Measurements from ENCODE around the gene TVP23A.

Gene TVP23A

DNA sequence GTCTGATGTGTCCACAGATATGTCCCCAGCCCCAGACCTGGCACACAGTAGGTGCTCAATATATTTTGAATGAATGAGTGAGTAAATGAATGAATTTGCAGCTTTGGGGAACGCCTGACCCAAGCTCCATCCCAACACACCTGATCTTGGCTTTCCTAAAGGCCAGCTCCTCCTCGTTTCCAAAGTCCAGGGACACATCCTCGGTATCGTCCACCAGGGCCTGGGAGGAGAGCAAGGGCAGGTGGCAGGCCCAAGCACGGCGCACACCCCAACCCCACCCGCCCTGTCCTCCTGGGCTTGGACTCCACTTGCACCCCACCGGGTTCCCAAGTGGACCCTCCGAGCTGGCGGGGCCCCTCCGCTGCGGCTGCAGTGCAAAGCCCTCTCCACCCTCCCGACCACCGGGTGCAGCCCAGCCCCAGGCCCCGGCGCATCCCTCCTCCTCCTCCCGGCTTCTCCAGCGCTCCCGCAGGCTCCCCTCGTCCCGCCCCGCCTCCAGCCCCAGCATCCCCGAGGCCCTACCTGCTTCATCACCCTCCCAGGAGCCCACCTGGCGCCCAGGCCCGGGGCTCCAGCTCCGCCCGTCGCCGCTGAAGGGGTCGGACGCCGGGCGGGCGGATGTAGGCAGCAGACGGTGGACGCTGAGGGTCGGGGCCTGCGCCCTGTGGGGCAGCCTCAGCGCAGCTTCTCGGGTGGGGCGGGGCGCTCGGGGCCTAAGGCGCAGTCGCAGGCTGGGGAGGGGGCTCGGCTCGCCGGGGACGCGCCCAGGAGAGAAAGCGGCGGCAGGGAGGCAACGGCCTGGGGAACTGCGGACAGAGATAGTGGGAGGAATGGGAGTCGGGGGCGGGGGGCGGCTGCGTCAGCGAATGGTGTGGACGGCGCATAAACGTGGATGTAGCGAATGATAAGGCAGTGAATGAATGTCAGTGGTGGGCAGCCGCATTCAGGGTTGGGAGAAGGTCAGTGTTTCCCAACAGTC lies at the start of gene TVP23A:
TVP23A (minus strand) TSS at position 832 of the 979 bp plus-strand sequence; CDS start at position 531, 301 bp downstream.
- TF ChIP-seq, protein P1, sequence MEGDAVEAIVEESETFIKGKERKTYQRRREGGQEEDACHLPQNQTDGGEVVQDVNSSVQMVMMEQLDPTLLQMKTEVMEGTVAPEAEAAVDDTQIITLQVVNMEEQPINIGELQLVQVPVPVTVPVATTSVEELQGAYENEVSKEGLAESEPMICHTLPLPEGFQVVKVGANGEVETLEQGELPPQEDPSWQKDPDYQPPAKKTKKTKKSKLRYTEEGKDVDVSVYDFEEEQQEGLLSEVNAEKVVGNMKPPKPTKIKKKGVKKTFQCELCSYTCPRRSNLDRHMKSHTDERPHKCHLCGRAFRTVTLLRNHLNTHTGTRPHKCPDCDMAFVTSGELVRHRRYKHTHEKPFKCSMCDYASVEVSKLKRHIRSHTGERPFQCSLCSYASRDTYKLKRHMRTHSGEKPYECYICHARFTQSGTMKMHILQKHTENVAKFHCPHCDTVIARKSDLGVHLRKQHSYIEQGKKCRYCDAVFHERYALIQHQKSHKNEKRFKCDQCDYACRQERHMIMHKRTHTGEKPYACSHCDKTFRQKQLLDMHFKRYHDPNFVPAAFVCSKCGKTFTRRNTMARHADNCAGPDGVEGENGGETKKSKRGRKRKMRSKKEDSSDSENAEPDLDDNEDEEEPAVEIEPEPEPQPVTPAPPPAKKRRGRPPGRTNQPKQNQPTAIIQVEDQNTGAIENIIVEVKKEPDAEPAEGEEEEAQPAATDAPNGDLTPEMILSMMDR (IDR thresholded peaks at IDR 0.05; ENCODE audit: low read length, missing control alignments) = no peak
- peak; percentile 13 for DNase-seq (ENCODE audit: low read depth)
- no peak within 1 kb of the TSS for H3K4me3 ChIP-seq (replicated peaks; ENCODE audit: low read depth, low read length)

GRCh38 chr16:10868104-10868595 lies 49.6 kb upstream of the TVP23A start:
- DNase-seq (ENCODE audit: low read depth) = no peak
- TF ChIP-seq, protein P1 (IDR thresholded peaks at IDR 0.05; ENCODE audit: low read length, missing control alignments) = no peak
- no peak overlapping the region for H3K4me3 ChIP-seq (replicated peaks; ENCODE audit: low read depth, low read length)

DNA sequence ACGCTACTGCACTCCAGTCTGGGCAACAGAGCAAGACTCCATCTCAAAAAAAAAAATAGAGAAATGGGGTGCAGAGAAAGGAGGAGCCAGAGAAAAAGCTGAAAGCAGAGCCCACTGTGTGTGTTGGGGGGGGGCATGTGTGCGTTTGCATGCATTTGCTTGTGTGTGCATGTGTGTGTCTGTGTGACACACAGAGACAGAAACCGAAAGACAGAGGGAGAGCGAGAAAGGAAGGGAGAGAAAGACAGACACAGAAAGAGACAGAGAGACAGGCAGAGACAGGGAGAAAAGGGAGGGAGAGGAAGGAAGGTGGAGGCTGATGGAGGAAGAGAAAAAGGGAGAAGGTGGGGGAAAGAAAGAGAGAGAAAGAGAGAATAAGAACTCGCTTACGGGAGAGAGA lies 48.6 kb upstream of the TVP23A start:
- DNase-seq (ENCODE audit: low read depth) = no peak
- H3K4me3 ChIP-seq (replicated peaks; ENCODE audit: low read depth, low read length) = no peak overlapping the region
- TF ChIP-seq, protein P1 (IDR thresholded peaks at IDR 0.05; ENCODE audit: low read length, missing control alignments) = no peak

DNA sequence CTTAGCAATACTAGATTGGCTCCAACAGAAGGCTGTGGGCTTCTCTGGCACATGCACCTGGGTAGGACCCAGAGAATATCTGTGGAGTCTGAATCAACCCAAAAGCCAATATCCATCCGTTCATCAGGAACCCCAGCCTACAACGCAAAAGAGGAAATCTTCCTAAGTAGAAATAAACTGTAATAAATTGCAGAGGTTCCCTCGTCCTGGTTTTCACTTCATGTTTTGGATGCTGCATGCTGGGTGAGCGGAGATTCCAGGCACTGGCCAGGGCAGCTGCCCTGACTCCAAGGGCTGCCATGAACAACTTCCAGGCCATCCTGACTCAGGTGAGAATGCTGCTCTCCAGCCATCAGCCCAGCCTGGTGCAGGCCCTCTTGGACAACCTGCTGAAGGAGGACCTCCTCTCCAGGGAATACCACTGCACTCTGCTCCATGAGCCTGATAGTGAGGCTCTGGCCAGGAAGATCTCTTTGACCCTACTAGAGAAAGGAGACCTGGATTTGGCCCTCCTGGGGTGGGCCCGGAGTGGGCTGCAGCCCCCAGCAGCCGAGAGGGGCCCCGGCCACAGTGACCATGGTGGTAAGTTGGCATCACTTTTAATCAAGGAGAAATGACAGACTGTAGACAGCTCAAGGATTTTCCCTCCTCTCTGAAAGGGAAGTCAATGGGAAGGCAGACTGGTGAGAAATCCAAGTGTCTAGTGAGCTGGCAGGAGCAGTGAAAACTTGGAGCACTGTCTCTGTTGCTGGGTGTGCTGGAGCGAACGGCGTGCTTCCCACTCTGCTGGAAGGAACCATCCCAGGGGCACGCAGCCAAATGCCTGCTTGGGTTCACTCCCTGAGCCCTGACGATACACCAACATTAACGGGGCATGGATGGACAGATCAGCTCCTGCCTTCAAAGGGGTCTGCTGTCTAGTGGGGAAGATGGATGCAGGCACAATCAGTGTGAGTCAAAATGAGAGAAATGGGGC lies 47.7 kb upstream of the TVP23A start:
- TF ChIP-seq, protein P1 (IDR thresholded peaks at IDR 0.05; ENCODE audit: low read length, missing control alignments) = no peak
- H3K4me3 ChIP-seq (replicated peaks; ENCODE audit: low read depth, low read length) = no peak overlapping the region
- DNase-seq (ENCODE audit: low read depth) = no peak

DNA sequence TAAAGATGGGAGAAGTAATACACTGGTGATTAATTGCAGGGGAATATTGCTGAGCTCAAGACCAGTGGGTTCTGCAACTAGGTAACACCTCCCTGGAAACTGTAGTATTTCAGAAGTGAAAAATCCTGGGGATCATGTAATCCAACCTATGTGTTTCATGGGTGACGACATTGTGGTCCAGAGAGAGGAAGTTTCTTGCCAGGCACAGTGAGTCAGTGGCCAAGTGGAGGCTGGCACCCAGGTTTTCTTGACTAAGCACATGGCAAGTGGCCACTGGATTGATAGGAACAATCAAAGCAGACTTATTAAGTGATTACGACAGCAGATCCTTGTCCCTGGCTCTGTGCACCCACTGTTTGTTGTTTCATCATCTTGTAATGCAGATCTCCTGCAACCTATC lies 43.8 kb upstream of the TVP23A start:
- TF ChIP-seq, protein P1 (IDR thresholded peaks at IDR 0.05; ENCODE audit: low read length, missing control alignments) = no peak
- no peak overlapping the region for H3K4me3 ChIP-seq (replicated peaks; ENCODE audit: low read depth, low read length)
- peak; percentile 67 for DNase-seq (ENCODE audit: low read depth)

GRCh38 chr16:10859658-10860057 lies 41.1 kb upstream of the TVP23A start:
- DNase-seq (ENCODE audit: low read depth) = no peak
- no peak overlapping the region for H3K4me3 ChIP-seq (replicated peaks; ENCODE audit: low read depth, low read length)
- TF ChIP-seq, protein P1 (IDR thresholded peaks at IDR 0.05; ENCODE audit: low read length, missing control alignments) = no peak

Measured in fibroblast of pulmonary artery (primary cell).